Liver (tissue), 3 donors: Measurements from ENCODE around the gene HSPA12A.

Experiments used
- RAD21 ChIP-seq, 2 donors: IDR thresholded peaks; 2 replicates each; pipeline ENCODE4 v1.6.1; 2016; ENCODE audit warnings: antibody characterized with exemption in 2 of 2, mild to moderate bottlenecking in 2 of 2
- TF ChIP-seq, protein P1 (sequence below): IDR thresholded peaks from 2 replicates; pipeline ENCODE4 v1.6.1; 2016; ENCODE audit warnings: antibody characterized with exemption
- TF ChIP-seq, protein P2 (sequence below): IDR thresholded peaks from 2 replicates; pipeline ENCODE4 v1.6.1; 2016; ENCODE audit warnings: antibody characterized with exemption, mild to moderate bottlenecking
- TF ChIP-seq, protein P3 (sequence below): fragments of 150-350 bp; IDR thresholded peaks from 2 replicates; pipeline ENCODE4 v1.5.1; 2017; ENCODE audit warnings: improper control_type of control experiment, low read depth, low read length; ENCODE audit not compliant: missing input control
- donor health status: healthy.
- donor health status: healthy.

DNA sequence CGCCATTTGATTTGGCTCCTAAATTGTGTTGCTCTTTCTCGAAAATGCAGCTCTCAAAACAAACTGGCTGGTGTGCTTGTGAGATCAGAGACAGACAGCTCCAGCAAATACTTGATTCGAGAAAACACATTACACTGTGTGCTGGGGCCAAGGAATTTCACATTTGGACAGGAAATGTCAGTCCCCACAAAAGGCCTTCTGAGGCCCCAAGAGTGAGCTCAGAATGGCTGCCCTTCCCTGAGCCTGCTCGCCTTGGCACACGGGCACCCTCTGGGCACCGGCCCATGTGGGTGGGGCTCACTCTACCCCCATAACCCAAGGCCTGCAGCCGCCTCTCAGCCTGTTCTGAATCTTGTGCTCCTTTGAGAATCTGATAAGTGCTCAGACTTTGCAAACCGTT, 13.9 kb upstream of the HSPA12A start:
- TF ChIP-seq, protein P1, sequence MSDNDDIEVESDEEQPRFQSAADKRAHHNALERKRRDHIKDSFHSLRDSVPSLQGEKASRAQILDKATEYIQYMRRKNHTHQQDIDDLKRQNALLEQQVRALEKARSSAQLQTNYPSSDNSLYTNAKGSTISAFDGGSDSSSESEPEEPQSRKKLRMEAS = no peak
- TF ChIP-seq, protein P2, sequence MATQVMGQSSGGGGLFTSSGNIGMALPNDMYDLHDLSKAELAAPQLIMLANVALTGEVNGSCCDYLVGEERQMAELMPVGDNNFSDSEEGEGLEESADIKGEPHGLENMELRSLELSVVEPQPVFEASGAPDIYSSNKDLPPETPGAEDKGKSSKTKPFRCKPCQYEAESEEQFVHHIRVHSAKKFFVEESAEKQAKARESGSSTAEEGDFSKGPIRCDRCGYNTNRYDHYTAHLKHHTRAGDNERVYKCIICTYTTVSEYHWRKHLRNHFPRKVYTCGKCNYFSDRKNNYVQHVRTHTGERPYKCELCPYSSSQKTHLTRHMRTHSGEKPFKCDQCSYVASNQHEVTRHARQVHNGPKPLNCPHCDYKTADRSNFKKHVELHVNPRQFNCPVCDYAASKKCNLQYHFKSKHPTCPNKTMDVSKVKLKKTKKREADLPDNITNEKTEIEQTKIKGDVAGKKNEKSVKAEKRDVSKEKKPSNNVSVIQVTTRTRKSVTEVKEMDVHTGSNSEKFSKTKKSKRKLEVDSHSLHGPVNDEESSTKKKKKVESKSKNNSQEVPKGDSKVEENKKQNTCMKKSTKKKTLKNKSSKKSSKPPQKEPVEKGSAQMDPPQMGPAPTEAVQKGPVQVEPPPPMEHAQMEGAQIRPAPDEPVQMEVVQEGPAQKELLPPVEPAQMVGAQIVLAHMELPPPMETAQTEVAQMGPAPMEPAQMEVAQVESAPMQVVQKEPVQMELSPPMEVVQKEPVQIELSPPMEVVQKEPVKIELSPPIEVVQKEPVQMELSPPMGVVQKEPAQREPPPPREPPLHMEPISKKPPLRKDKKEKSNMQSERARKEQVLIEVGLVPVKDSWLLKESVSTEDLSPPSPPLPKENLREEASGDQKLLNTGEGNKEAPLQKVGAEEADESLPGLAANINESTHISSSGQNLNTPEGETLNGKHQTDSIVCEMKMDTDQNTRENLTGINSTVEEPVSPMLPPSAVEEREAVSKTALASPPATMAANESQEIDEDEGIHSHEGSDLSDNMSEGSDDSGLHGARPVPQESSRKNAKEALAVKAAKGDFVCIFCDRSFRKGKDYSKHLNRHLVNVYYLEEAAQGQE = no peak
- TF ChIP-seq, protein P3, sequence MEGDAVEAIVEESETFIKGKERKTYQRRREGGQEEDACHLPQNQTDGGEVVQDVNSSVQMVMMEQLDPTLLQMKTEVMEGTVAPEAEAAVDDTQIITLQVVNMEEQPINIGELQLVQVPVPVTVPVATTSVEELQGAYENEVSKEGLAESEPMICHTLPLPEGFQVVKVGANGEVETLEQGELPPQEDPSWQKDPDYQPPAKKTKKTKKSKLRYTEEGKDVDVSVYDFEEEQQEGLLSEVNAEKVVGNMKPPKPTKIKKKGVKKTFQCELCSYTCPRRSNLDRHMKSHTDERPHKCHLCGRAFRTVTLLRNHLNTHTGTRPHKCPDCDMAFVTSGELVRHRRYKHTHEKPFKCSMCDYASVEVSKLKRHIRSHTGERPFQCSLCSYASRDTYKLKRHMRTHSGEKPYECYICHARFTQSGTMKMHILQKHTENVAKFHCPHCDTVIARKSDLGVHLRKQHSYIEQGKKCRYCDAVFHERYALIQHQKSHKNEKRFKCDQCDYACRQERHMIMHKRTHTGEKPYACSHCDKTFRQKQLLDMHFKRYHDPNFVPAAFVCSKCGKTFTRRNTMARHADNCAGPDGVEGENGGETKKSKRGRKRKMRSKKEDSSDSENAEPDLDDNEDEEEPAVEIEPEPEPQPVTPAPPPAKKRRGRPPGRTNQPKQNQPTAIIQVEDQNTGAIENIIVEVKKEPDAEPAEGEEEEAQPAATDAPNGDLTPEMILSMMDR = no peak
- TF ChIP-seq RAD21 (IDR thresholded peaks at IDR 0.05) = no peak
